Prostate gland (tissue), 2 donors: ENCODE results near the gene DSCAM.

Experiments used
- CTCF ChIP-seq, 4 experiments: fragments of 200-600 bp in 2 of 4; fragments of 450-650 bp in 2 of 4; sonication (generic) in 2 of 4; IDR thresholded peaks; 1 replicate in 3 of 4; 2 replicates in 1 of 4; pipeline ENCODE4 v1.5.1; 2016 to 2019; ENCODE audit warnings: antibody characterized with exemption in 4 of 4, mild to moderate bottlenecking in 2 of 4, moderate library complexity in 2 of 4
- POLR2A ChIP-seq: fragments of 450-650 bp; IDR thresholded peaks from one replicate; pipeline ENCODE4 v1.6.1; 2016; ENCODE audit warnings: antibody characterized with exemption, mild to moderate bottlenecking
- POLR2AphosphoS5 ChIP-seq: sonication (generic); formaldehyde crosslinking; IDR thresholded peaks from one replicate; pipeline ENCODE4 v1.6.1; 2017; ENCODE audit warnings: antibody characterized with exemption

- TF ChIP-seq CTCF (IDR thresholded peaks at IDR 0.05): no peak
- TF ChIP-seq POLR2AphosphoS5: no peak
- TF ChIP-seq POLR2A: no peak
Measured at GRCh38 chr21:40461008-40461407, 385.9 kb downstream of the DSCAM start.
